HepG2 (cell line): ENCODE measurements around the gene NHSL1. TPM values are rescaled to one million over a fixed set of nuclear protein-coding genes. Genes with fewer than 3 reads are reported as not detected.

Experiments
- ATAC-seq: fragments of 200-7000 bp; cut with Tn5 transposase; 3 replicates; pipeline ENCODE4 v1.9.1; 2020; ENCODE audit warnings: mild to moderate bottlenecking, moderate library complexity
- BruUV-seq: library from RNA; stranded (reverse); fragments of 400-500 nt; replicated peaks from 2 replicates; lab custom pipeline; 2021; lab: Mats Ljungman, UMichigan
- CTCF ChIA-PET: fragments of 300-600 bp; formaldehyde crosslinking; extraction: SDS; loops from one replicate; lab custom pipeline; 2021; ENCODE audit warnings: low total read pairs, inconsistent platforms, low intra/inter-chr PET ratio; lab: Yijun Ruan, JAX
- POLR2A ChIA-PET: fragments of 350-600 bp; sonication (Branson Sonifier 250); formaldehyde crosslinking; loops from one replicate; lab custom pipeline; 2020; ENCODE audit warnings: antibody characterized with exemption, inconsistent platforms; lab: Yijun Ruan, JAX
- DNase-seq: peaks from one replicate; pipeline ENCODE4 v3.0.0-alpha.2; 2015; ENCODE audit warnings: low spot score
- FAIRE-seq: peaks from 3 replicates; lab custom pipeline; 2011; peaks lifted over from hg19 to GRCh38; lab: Jason Lieb, UNC
- H2AFZ ChIP-seq: one replicate; pipeline ENCODE4 v1.6.1; 2011; ENCODE audit warnings: low read length, inconsistent platforms
- H3K27ac ChIP-seq: fragments of 300-600 bp; 3 replicates; pipeline ENCODE4 v1.8.0; 2011; ENCODE audit warnings: mixed run types, mild to moderate bottlenecking, mixed read lengths, low read length, inconsistent platforms; ENCODE audit not compliant: insufficient read depth; ENCODE audit errors: extremely low read length
- H3K27me3 ChIP-seq, 2 experiments: fragments of 200-600 bp in 1 of 2; 2 replicates in 1 of 2; 3 replicates in 1 of 2; pipeline versions ENCODE4 v1.6.0 to v1.8.0; 2011; ENCODE audit warnings: low read length in 2 of 2, mild to moderate bottlenecking in 2 of 2, moderate library complexity in 2 of 2, inconsistent platforms in 1 of 2; ENCODE audit not compliant: insufficient read depth in 2 of 2, control insufficient read depth in 1 of 2
- H3K36me3 ChIP-seq, 2 experiments: fragments of 200-600 bp in 1 of 2; replicated peaks in 1 of 2; 2 replicates in 1 of 2; 3 replicates in 1 of 2; pipeline versions ENCODE4 v1.5.1 to v1.8.0; 2011; ENCODE audit warnings: low read length in 2 of 2, inconsistent platforms in 1 of 2; ENCODE audit not compliant: insufficient read depth in 2 of 2, control insufficient read depth in 1 of 2
- H3K4me1 ChIP-seq: 2 replicates; pipeline ENCODE4 v1.5.1; 2012; ENCODE audit warnings: low read length, inconsistent platforms; ENCODE audit not compliant: insufficient read depth
- H3K4me2 ChIP-seq: 2 replicates; pipeline ENCODE4 v1.6.0; 2011; ENCODE audit warnings: low read depth, low read length, inconsistent platforms
- H3K4me3 ChIP-seq, 3 experiments: fragments of 200-600 bp in 1 of 3; sonication (generic), shearing (Covaris generic) in 1 of 3; replicated peaks in 1 of 3; 2 replicates each; pipeline ENCODE4 v1.5.1; 2011 to 2016; ENCODE audit warnings: low read length in 3 of 3, inconsistent platforms in 2 of 3, low read depth in 2 of 3, mild to moderate bottlenecking in 2 of 3, control low read depth in 1 of 3, mixed read lengths in 1 of 3; ENCODE audit not compliant: insufficient read depth in 1 of 3
- H3K79me2 ChIP-seq: one replicate; pipeline ENCODE4 v1.6.1; 2011; ENCODE audit warnings: low read length, inconsistent platforms; ENCODE audit not compliant: insufficient read depth
- H3K9ac ChIP-seq: 2 replicates; pipeline ENCODE4 v1.6.0; 2011; ENCODE audit warnings: mild to moderate bottlenecking, low read depth, low read length, inconsistent platforms; ENCODE audit not compliant: insufficient read depth
- H3K9me3 ChIP-seq: 2 replicates; pipeline ENCODE4 v1.5.1; 2012; ENCODE audit warnings: mild to moderate bottlenecking, low read length
- H4K20me1 ChIP-seq: 2 replicates; pipeline ENCODE4 v1.6.0; 2011; ENCODE audit warnings: inconsistent platforms, mild to moderate bottlenecking, low read length, moderate library complexity; ENCODE audit not compliant: insufficient read depth
- ZNF335 ChIP-seq: sonication (generic); formaldehyde crosslinking; IDR thresholded peaks from 2 replicates; pipeline ENCODE4 v1.4.0; 2020; ENCODE audit warnings: missing genetic modification reagents
- ZNF652 ChIP-seq: IDR thresholded peaks from 2 replicates; pipeline ENCODE4 v1.6.1; 2016; ENCODE audit warnings: low read depth, borderline replicate concordance
- ZNF879 ChIP-seq: sonication (generic); formaldehyde crosslinking; IDR thresholded peaks from 2 replicates; pipeline ENCODE4 v1.8.1; 2023; ENCODE audit warnings: missing genetic modification reagents
- WGBS: methylation state at CpG from one replicate; pipeline ENCODE4 v1.1.6; 2017; ENCODE audit warnings: low lambda C conversion rate; 5-methylcytosine and 5-hydroxymethylcytosine counted together
- in situ Hi-C: cut with HindIII; loops from 2 replicates; pipeline ENCODE4 v1.10.0; 2017; ENCODE audit warnings: low pct_unique_long_range_greater_than_20kb; ENCODE audit not compliant: extremely low pct_ligation_motif_present
- intact Hi-C: fragments of 100-400 bp; cut with micrococcal nuclease; formaldehyde crosslinking; loops from one replicate; pipeline ENCODE4 v1.10.0; 2022; ENCODE audit not compliant: unreplicated experiment
- polyA plus RNA-seq, 8 experiments: library from polyadenylated mRNA; depleted of rRNA in 3 of 8; stranded (reverse) in 7 of 8; unstranded in 1 of 8; fragments of >200 nt; fragmentation: Illumina TruSeq in 4 of 8; extraction: Trizol in 4 of 8; gene quantifications; 2 replicates each; pipeline versions ENCODE4 v1.2.1 to v1.2.3, GENCODE V29; 2011 to 2016; ENCODE audit warnings: low read depth in 4 of 8, missing spikeins in 1 of 8, mixed read lengths in 1 of 8; ENCODE audit not compliant: insufficient read depth in 1 of 8
- total RNA-seq, 5 experiments: library from RNA; depleted of rRNA; stranded (reverse); fragments of >200 nt; fragmentation: Illumina TruSeq; extraction: Trizol; gene quantifications; 2 replicates each; pipeline ENCODE4 v1.2.3, GENCODE V29; 2016; ENCODE audit warnings: low read depth in 1 of 5
- TF ChIP-seq, protein P1 (sequence below): sonication (generic); formaldehyde crosslinking; IDR thresholded peaks from 2 replicates; pipeline ENCODE4 v1.5.0; 2020; ENCODE audit warnings: missing genetic modification reagents
- TF ChIP-seq, protein P2 (sequence below): sonication (generic); formaldehyde crosslinking; IDR thresholded peaks from 2 replicates; pipeline ENCODE4 v1.4.0; 2020; ENCODE audit warnings: missing genetic modification reagents, low read depth, mild to moderate bottlenecking, borderline replicate concordance
- TF ChIP-seq, protein P3 (sequence below): sonication (generic); formaldehyde crosslinking; conservative IDR thresholded peaks from 2 replicates; pipeline ENCODE4 v1.4.0; 2020; ENCODE audit warnings: mild to moderate bottlenecking, missing genetic modification reagents, moderate library complexity

NHSL1 gene
- total and polyA plus RNA-seq, 2 of the 13 experiments (the other 11 are each of a cell fraction or from before 2014, with no cell fraction given): 24.9 to 53.6 TPM

DNA sequence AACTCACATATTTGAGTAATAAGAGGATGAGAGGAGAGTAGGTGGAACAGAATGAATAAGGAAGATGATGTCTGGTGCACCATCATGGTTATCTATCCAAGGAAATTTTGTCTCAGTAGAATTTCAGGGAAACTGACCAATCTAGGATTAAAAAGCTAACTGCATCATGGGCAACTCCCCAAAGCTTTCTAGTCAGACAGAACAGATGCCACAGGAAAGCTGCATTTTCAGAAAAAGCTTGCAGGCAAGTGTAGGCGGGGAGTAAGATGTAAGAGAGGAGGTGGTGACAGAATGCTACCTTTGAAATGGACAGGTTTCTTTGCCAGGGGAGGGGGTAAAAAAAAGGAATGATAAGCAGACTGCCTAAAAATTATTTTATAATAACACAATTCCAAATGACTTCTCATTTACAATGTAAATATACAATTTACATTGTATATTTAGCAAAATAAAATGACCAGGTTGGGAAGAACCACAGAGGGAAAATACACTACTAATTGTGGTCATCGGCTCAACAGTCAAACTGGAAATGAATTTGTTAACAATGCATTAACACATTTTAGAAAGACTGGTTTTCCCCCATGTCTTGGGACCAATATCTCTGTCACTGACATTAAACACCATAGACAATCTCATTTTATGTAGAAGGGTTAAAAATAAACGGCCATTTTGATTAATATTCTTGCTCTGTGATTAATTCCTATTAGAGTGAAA is 15.1 kb downstream of the NHSL1 start:
- Histone ChIP-seq H3K4me2 (no peak overlapping the region), H3K9me3 (no peaks in the 10 kb centered on the region), H4K20me1 (peaks cover 22% of the 10 kb centered on the region), H3K4me1 (peaks cover 57% of the 10 kb centered on the region), H3K4me3 (no peak overlapping the region), H3K27ac (no peak overlapping the region)
- no peak for FAIRE-seq
- POLR2A ChIA-PET: interaction anchor here (1.3 kb wide), 1 partner anchor 15 kb away, joined by 3 read pairs; the partner anchor contains the start of gene NHSL1
- TF ChIP-seq ZNF879 (CRISPR knock-in tag) (no peak), ZNF652 (CRISPR knock-in tag) (no peak), ZNF335 (CRISPR knock-in tag) (no peak)
- TF ChIP-seq, protein P1, sequence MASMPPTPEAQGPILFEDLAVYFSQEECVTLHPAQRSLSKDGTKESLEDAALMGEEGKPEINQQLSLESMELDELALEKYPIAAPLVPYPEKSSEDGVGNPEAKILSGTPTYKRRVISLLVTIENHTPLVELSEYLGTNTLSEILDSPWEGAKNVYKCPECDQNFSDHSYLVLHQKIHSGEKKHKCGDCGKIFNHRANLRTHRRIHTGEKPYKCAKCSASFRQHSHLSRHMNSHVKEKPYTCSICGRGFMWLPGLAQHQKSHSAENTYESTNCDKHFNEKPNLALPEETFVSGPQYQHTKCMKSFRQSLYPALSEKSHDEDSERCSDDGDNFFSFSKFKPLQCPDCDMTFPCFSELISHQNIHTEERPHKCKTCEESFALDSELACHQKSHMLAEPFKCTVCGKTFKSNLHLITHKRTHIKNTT: no peak
- TF ChIP-seq, protein P2, sequence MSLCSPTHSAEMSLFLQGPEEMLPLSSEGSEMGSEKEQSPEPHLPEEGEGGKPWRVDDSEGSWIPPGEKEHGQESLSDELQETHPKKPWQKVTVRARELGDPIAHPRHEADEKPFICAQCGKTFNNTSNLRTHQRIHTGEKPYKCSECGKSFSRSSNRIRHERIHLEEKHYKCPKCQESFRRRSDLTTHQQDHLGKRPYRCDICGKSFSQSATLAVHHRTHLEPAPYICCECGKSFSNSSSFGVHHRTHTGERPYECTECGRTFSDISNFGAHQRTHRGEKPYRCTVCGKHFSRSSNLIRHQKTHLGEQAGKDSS (CRISPR knock-in tag): no peak
- TF ChIP-seq, protein P3, sequence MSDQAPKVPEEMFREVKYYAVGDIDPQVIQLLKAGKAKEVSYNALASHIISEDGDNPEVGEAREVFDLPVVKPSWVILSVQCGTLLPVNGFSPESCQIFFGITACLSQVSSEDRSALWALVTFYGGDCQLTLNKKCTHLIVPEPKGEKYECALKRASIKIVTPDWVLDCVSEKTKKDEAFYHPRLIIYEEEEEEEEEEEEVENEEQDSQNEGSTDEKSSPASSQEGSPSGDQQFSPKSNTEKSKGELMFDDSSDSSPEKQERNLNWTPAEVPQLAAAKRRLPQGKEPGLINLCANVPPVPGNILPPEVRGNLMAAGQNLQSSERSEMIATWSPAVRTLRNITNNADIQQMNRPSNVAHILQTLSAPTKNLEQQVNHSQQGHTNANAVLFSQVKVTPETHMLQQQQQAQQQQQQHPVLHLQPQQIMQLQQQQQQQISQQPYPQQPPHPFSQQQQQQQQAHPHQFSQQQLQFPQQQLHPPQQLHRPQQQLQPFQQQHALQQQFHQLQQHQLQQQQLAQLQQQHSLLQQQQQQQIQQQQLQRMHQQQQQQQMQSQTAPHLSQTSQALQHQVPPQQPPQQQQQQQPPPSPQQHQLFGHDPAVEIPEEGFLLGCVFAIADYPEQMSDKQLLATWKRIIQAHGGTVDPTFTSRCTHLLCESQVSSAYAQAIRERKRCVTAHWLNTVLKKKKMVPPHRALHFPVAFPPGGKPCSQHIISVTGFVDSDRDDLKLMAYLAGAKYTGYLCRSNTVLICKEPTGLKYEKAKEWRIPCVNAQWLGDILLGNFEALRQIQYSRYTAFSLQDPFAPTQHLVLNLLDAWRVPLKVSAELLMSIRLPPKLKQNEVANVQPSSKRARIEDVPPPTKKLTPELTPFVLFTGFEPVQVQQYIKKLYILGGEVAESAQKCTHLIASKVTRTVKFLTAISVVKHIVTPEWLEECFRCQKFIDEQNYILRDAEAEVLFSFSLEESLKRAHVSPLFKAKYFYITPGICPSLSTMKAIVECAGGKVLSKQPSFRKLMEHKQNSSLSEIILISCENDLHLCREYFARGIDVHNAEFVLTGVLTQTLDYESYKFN (CRISPR knock-in tag): no peak
- TF ChIP-seq, all 625 proteins: peak for 0
- intact Hi-C loops: no loop called here
- no TSS peak for BruUV-seq
- CTCF ChIA-PET: no interaction called here
- no peaks in the 10 kb centered on the region for H3K27me3 ChIP-seq
- in situ Hi-C loops: no loop called here
- peaks cover 95% of the 10 kb centered on the region for H3K79me2 ChIP-seq
- no peak overlapping the region for H2AFZ ChIP-seq
- 94% methylated on average over 3 of the region's 3 CpGs for WGBS
- no peak overlapping the region for H3K9ac ChIP-seq
- peaks cover 17 to 79% of the 10 kb centered on the region in 2 experiments for H3K36me3 ChIP-seq
- no peak for ATAC-seq
- DNase-seq: no peak
